ENCODE measurements around the gene OSBPL6.

Gene OSBPL6

DNA sequence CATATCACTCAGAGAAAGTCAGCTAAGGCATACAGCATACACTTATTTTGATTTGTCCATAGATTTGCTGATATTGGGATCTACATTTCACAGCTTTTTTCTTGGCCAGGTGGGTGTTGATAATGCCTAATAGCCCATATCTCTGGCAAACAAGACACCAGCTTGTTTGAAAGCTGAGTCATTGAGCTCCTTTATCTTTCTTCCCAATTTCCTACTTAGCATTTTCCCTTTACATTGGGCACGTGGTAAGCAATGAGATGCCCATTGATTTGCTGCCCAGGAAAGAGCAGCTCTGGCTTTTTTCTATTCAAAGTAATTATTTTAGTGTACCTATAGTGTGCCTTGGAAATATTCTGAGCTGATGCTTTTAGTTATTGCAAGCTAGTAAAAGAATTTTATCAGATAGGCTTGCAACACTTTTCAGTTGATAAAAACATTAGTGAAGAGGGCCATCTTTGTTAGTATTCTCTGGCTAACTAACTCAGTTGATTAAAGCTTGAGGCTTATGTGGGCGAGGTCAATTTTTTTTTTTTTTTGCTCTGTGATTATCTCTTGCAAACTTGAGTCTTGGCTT, 79.6 kb downstream of the OSBPL6 start:
- no peak for DNase-seq (ENCODE audit: low spot score)

DNA sequence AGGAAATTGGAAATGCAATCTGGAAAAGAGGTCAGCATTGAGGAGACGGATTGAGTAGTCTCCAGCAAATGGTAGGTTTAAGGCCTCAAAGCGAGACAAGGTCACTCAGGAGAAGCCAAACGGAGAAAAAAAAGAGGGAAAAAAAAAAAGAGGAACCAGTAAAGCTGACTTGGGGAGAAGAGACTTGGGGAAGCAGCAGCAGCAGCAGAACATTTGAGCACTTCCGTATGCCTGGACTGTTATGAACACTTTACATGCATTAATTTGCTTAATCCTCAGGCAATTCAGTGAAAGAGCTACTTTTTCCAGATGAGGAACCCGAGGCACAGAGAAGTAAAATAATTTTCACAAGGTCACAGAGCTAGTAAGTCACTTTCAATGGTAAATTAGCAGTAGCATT, 81.3 kb downstream of the OSBPL6 start:
- DNase-seq (ENCODE audit: low spot score): no peak

DNA sequence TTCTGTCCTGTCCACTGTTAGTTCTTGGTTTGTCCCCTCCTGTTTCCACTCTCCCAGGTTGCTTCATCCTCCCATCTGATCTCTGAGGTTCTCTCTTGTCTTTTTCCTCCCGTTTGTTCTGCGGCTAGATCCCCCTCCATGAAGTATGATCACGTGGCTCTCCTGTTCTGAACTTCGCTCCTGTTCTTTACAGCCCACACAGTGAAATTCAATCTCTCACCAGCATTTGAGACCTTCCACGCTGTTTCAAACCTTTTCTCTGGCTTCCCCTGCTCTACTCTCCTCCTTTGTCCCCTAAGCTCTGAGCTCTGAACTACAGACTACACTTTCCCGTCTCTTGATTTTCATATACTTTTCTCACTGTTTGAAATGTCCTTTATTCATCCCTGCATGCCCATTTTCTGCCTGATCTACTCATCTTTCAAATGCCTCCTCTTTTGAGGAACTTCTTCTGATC, 83.5 kb downstream of the OSBPL6 start:
- DNase-seq (ENCODE audit: low spot score): peak; percentile 32

DNA sequence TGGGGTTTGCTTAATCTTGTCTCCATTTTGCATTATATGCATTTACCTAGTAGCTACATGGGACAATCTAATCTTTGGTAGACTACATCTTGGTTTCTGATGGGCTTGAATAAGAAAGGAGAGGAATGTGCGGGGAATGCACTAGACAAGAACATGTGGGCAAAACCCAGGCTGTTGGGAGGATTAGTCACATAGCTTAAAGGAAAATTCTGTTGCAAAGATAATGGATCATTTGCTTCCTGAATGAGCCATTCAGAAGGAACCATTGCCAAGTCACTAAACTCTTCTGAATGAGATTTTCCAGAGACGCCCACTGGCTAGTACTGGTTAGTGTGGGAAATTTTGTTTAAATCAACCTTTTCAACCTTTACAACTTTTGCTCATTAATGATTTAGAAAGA, 84.8 kb downstream of the OSBPL6 start:
- DNase-seq (ENCODE audit: low spot score): no peak

DNA sequence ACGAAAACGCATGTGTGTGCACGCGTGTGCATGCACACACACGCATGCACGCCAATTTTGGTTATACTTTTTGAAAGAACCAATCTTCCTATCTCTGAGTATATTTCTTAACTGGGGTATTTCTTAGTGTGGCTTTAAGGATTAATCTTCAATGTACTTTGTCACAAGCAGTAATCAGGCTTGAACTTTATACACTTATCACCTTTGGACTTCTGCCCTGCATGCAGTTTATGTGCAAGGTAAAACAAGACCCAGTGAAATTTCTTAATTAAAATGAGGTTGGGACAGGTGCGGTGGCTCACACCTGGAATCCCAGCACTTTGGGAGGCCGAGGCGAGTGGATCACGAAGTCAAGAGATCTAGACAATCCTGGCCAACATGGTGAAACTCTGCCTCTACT, 85.3 kb downstream of the OSBPL6 start:
- no peak for DNase-seq (ENCODE audit: low spot score)

DNA sequence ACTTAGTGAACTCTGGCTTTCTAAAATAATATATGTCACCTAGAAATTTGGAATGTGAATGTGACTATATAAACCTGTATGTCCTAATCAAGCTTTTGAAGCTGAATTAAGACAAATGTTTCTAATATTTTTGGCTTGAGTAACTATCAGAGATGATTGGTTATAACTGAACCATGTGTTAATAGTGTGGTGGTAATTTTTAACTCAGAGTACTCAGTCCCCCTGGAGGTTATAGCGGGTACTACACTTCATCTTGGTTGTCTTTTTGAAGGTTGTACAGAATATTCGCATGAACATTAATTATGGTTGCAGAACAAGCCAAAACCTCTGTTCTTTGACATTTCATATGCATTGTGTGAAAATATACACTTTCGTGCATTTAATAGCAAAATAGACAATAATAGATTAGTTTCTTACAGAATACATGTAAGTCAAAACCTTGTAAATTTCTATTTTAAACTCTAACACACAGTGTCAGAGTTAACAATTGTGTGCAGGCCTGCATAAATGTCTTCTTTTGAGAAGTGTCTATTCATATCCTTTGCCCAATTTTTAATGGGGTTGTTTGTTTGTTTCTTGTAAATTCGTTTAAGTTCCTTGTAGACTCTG, 86.0 kb downstream of the OSBPL6 start:
- no peak for DNase-seq (ENCODE audit: low spot score)

DNA sequence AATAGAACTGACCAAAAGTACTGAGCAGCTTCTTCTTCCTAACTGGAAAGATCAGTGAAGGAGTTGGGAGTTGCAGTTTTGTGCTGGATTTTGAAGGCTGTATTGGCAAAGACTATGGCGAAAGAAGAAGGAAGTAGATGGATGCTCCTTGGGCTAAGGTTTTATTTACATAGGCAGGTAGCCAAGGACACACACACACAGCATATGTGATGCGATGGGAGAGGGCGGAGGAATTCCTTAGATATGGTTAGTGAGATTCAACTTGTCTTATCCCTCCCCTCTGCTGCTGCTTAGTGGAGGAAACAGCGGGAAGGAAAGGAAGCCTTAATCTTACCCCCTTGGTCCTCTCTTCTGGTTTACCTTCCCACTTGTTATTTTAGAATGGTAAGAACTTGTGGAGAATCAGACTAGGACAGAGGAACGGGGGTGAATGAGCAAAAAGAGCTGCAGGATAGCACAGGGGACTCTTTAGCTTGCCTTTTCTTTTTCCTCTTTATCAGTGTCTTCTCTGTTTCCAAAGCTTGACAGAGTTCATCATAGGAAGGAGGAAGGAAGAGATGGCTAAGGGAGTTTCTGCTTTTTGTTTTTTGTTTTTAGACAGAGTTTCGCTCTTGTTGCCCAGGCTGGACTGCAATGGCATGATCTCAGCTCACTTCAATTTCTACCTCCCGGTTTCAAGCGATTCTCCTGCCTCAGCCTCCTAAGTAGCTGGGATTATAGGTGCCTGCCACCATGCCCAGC, 87.9 kb downstream of the OSBPL6 start:
- no peak for DNase-seq (ENCODE audit: low spot score)

DNA sequence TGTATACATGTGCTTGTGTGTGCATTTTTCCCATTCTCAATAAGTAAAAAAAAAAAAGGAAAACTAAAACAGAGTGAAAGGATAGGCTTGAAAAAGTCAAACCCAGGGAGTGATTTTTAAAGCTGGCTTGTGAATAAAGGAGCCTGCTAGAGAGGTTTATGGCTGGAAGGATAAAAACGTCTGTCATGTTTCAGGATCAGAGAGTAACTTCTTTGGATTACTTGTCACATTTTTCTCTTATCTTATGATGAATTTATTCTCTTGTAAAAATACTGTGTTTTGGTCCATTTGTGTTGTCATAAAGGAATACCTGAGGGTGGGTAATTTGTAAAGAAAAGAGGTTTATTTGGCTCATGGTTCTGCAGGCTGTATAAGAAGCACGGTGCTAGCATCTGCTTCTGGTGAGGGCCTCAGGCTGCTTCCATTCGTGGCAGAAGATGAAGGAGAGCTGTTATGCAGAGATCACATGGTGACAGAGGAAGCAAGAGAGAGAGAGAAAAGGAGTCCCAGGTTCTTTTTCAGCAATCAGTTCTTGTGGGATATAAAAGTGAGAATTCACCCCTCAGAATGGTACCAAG, 89.1 kb downstream of the OSBPL6 start:
- DNase-seq (ENCODE audit: low spot score): no peak

DNA sequence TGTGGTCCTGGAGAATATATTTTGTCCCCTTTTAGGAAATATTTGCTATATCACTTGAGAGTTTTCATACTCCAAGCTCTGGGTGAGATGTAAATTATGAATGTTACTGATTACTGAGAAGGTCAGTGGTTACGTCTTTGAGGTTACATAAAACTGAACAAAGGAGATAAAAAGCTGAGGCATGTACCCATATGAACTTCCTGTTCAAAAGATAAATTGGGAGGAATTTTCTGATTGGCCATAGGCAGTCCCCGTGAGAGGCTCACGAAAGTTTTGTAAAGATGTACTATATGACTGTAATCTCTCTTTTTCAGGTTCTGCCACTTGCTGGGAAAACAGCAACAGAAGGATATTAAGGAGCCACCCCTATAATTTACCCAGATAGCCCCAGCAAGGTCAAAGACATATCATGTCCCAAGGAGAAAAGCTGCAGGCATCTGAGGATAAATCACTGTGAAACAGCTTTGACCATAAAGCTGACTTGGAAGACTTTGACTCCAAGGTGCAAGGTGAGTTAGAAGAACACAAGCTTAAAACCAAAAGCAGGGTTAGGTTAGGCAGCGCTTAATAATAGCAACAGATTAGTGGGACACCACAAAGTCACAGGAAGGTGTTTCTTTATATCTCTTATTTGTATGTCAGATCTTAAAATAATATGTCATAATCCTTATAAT, 90.4 kb downstream of the OSBPL6 start:
- no peak for DNase-seq (ENCODE audit: low spot score)

DNA sequence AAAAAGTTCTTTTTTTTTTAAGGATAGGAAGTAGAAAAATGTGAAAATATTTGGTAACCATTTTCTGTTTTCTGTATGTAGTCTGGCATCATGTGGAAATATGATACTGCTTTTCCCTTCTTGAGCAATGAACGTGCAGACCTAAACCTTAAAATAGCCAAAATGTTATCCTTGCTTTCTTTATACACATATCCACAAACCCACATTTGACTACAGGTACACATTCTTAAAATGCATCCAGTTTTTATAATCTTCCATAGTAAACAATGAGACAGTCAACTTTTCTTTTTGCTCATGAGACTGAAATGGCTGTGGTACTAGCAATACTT, 90.9 kb downstream of the OSBPL6 start:
- no peak for DNase-seq (ENCODE audit: low spot score)

DNA sequence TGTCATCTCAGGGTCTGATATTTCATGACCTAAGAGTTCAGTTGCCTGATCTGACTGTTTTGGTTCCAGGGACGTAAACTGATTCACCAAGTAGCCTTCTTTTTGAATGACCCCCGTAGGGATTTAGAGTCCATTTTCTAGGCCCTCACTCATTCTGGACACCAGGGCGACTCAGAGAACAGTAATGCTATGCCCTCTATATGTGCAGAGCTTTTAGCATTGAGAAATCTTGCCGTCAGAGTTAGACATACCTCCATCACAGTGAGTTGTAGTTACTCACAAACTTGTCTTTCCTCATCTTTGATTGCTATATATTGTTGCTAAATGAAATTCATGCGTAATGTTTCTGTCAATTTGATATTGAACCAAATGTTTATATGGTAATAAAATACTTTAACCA, 92.3 kb downstream of the OSBPL6 start:
- no peak for DNase-seq (ENCODE audit: low spot score)

DNA sequence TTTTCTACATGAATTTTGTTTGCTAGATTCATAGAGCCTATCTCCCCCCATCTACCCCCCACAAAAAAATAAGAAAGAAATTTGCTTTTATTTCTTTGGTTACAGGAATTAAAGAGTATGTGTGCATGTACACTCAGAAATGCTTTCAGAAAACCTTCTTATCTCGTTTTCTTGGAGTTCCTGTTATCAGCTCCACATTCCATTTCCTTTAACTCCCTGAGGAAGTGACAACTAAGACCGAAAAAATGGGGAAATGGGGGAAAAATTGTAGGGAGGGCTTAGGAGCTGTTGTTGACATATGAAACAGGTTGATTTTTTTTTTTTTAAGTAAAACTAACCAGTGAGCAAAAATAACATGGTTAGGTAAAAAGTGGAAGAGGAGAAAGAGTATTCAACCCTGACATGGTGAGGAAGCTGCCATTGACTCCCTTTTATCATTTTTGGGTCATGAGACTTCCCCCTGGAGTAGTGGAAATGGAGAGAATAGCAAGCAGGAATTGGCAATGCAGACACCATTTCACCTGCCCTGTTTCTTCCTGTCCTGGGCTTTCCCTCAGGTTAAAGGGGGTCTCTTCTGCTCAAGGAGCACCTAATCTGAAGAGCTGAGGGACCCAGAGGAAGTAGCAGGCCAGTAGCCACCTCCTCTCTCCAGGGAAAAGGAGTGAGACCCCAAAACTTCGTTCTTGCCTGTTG, 93.5 kb downstream of the OSBPL6 start:
- no peak for DNase-seq (ENCODE audit: low spot score)

DNA sequence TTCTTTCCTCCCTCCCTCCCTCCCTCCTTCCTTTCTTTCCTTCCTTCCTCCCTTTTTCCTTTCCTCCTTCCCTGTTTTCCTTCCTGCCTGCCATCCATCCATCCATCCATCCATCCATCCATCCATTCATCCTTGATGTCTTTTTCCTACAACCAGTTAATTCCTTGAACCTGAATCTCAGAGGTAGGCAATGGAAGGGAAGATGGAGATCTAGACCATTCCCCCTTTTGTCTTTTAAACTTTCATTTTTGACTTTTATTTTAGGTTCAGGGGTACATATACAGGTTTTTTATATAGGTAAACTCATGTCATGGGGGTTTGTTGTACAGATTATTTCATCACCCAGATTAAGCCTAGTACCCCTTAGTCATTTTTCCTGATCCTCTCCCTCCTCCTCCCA, 97.4 kb downstream of the OSBPL6 start:
- no peak for DNase-seq (ENCODE audit: low spot score)

DNA sequence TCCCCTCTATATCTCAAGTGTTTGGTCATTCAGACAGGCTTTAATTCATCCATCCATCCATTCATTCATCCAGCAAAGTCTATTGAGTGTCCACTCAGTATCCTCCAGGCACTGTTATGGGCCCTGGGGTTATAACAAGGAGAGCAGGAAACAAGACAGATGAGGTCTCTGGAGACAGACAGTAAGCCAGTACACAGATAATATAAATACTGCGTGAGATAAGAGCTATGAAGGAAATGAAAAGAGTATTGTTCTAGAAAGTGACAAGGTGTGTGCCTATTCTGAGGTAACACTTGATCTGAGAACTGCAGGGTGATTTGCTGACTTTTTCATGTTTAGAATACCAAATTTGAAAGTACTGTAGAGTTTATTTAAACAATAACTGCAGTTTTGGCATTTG, 98.3 kb downstream of the OSBPL6 start:
- DNase-seq (ENCODE audit: low spot score): no peak

DNA sequence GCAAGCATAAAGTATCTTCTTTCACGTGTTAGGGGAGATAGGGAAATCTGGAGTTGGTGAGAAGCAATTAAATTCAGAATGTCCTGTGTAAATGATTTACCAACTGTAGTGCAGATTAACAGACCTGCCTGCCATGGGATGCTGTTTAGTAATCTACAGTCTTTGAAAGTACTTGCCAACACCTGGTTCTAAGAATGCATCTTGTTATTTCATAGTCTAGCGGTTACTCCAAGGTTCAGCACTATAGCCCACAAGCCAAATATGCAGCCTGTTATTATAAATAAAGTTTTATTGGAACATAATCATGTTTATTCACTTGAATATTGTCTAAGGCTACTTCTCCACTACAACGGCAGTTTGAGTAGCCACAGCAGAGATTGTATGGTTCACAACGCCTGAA, 100.8 kb downstream of the OSBPL6 start:
- no peak for DNase-seq (ENCODE audit: low spot score)

DNA sequence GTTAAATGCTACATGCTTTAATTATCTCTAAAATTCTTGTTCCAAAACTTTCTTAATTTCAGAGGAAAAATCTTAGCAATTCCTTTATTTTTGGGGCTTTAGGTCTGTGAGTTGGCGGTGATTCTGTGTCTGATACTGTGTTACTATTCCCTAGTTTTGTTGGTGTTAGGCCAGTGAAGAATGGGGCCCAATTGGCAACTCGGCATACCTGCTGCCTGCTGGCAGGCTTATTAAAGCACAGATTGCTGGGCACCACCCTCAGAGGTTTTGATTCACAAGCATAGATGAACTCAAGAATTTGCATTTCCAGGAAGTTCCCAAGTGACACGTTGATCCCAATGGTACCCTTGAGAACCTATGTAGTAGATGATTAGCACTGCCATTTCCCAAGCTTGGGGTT, 101.6 kb downstream of the OSBPL6 start:
- DNase-seq (ENCODE audit: low spot score): no peak

DNA sequence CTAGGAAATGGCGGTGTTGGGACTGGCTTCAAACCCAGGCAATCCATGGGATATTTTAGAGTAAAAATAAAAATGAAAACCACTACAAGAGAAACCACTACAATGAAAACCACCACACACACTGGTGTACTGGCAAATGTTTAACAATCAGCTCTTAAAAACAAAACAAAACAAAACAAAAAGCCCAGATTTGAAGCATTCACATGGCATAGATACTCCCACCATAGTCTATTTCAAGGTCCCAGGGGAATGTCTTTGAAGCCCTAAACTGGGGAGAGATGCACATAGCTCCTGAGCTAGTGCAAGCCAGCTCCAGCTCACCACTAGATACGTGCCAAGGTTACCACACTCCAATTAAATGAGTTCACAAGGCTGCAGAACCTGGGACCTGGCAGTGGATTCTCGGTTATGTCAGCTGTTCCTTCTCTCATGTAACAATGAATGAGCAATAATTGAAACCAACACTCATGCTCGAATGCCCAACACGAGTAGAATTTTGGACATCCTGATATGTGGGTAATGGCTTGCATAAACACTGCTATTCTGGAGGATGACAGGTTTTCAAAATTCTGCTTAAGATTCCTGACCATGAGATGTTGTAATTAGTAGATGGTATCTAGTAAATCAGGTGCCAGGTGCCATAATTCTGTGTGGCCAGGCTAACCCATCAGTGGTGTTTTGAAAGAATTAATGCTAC, 102.2 kb downstream of the OSBPL6 start:
- no peak for DNase-seq (ENCODE audit: low spot score)

DNA sequence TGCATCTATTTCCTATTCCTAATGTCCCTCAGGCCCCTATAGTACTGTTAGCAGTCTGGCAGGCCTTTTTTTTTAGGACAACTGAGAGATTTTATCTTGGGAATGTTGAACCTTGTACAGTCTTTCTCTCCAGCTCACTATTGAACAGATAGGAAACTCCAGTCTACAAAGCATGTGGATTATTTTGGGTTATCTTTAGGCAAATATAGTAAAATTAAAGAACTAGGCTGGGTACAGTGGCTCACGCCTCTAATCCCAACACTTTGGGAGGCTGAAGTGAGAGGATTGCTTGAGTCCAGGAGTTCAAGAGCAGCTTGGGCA, 102.7 kb downstream of the OSBPL6 start:
- DNase-seq (ENCODE audit: low spot score): no peak

DNA sequence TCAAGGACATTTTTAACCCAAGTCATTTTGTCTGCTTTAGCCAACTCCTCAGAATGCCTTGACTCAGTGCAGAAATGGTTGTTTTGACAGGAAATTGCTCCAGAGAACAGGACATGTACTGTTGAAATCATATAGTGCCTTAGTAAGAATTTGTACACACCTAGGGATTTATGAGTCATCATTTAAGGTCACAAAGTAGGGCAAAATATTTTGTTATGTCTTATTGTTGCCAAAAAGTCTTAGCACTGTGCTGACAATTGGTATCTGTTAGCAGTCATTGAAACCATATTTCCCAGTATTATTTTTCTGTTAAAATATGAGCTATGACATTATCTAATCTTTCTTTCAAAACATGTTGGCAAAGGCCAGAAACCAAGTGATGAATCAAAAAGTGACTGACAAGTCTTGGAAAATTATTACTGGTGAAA, 104.5 kb downstream of the OSBPL6 start:
- no peak for DNase-seq (ENCODE audit: low spot score)

DNA sequence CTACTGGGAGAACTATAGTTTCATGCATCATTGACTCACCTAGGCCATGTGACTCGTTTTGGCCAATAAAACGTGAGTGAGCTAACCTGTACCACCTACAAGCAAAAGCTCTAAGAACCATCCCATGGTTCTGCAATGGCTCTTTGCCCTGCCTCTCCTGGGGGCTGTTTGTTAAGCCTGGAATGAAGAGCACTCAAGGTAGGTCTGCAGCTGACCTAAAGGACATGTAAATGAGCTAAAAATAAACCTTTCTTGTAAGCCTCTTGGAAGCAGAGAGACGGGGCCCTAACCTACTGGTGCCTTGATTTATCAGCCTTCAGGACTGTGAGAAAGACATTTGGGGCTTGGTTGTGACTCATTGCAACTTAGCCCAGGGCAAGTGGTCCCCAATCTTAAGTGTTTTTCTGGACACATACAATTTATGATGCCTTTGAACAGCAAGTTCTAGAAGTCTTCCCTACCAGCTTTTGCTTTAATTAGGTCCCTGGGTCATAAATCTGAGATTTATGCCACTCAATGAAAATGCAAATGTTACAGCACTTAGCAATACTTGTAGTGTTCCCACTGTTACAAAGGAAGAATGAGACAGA, 107.4 kb downstream of the OSBPL6 start:
- no peak for DNase-seq (ENCODE audit: low spot score)

DNA sequence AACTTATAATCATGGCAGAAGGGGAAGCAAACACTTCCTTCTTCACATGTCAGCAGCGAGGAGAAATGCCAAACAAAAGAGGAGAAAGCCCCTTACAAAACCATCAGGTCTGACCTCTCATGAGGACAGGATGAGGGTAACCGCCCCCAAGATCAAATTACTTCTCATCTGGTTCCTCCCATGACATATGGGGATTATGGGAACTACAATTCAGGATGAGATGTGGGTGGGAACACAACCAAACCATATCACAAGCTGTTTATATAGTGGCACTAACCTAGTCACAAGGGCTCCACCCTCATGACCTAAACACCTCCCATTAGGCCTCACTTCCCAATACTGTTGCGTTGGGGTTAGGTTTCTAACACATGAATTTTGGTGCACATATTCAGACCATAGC, 110.0 kb downstream of the OSBPL6 start:
- no peak for DNase-seq (ENCODE audit: low spot score)
